ENCODE measurements around the gene AATK. TPM values are rescaled to one million over a fixed set of nuclear protein-coding genes. Genes with fewer than 3 reads are reported as not detected.

Gene AATK
- total RNA-seq, 1 experiment from 2014 or later = not detected

- BruUV-seq (replicated peaks) = no TSS peak
- intact Hi-C loops (cut with micrococcal nuclease; ENCODE audit: unreplicated experiment) = no loop called here
- no peak for DNase-seq
- no peak overlapping the region for H3K4me3 Mint-ChIP-seq (ENCODE audit: low read depth, unreplicated experiment)
- peaks cover 10% of the 10 kb centered on the region for H3K36me3 Mint-ChIP-seq (ENCODE audit: insufficient read depth, unreplicated experiment)
- H3K4me1 Mint-ChIP-seq (ENCODE audit: low read depth, unreplicated experiment) = no peaks in the 10 kb centered on the region
- peaks cover 2% of the 10 kb centered on the region for H3K27me3 Mint-ChIP-seq (ENCODE audit: unreplicated experiment)
- no peaks in the 10 kb centered on the region for H3K9me3 Mint-ChIP-seq (ENCODE audit: low read depth, unreplicated experiment)
- TF ChIP-seq CTCF (IDR thresholded peaks at IDR 0.05; ENCODE audit: unreplicated experiment) = no peak
- CTCF ChIA-PET = interaction anchor here (1.0 kb wide), 1 partner anchor 12 kb away, joined by 3 read pairs; no protein-coding TSS in a partner anchor
- no peak overlapping the region for H3K27ac Mint-ChIP-seq (ENCODE audit: unreplicated experiment)
Measured at GRCh38 chr17:81190591-81190990, 24.6 kb upstream of the AATK start.

- DNase-seq = no peak
- Mint-ChIP-seq H3K36me3 (ENCODE audit: insufficient read depth, unreplicated experiment) (peaks cover 10% of the 10 kb centered on the region), H3K9me3 (ENCODE audit: low read depth, unreplicated experiment) (no peaks in the 10 kb centered on the region), H3K4me3 (ENCODE audit: low read depth, unreplicated experiment) (no peak overlapping the region), H3K27ac (ENCODE audit: unreplicated experiment) (no peak overlapping the region), H3K4me1 (ENCODE audit: low read depth, unreplicated experiment) (no peaks in the 10 kb centered on the region), H3K27me3 (ENCODE audit: unreplicated experiment) (peaks cover 9% of the 10 kb centered on the region)
- intact Hi-C loops (cut with micrococcal nuclease; ENCODE audit: unreplicated experiment) = no loop called here
- CTCF ChIA-PET = interaction anchor here (1.0 to 1.2 kb wide), 2 partner anchors 11 to 33 kb away, joined by 3 read pairs; partner anchors contain the start of gene CEP131
- BruUV-seq (replicated peaks) = no TSS peak
- no peak for TF ChIP-seq CTCF (IDR thresholded peaks at IDR 0.05; ENCODE audit: unreplicated experiment)
Measured at GRCh38 chr17:81189670-81190530, 23.9 kb upstream of the AATK start.

- CTCF ChIA-PET = interaction anchor here (1.2 kb wide), 1 partner anchor 34 kb away, joined by 3 read pairs; the partner anchor contains the start of gene CEP131
- Mint-ChIP-seq H3K9me3 (ENCODE audit: low read depth, unreplicated experiment) (no peaks in the 10 kb centered on the region), H3K27ac (ENCODE audit: unreplicated experiment) (no peak overlapping the region), H3K36me3 (ENCODE audit: insufficient read depth, unreplicated experiment) (peaks cover 16% of the 10 kb centered on the region), H3K4me1 (ENCODE audit: low read depth, unreplicated experiment) (no peaks in the 10 kb centered on the region), H3K4me3 (ENCODE audit: low read depth, unreplicated experiment) (no peak overlapping the region), H3K27me3 (ENCODE audit: unreplicated experiment) (peaks cover 18% of the 10 kb centered on the region)
- DNase-seq = no peak
- intact Hi-C loops (cut with micrococcal nuclease; ENCODE audit: unreplicated experiment) = no loop called here
- TF ChIP-seq CTCF (IDR thresholded peaks at IDR 0.05; ENCODE audit: unreplicated experiment) = no peak
- BruUV-seq (replicated peaks) = no TSS peak
Measured at GRCh38 chr17:81189016-81189415, 23.0 kb upstream of the AATK start.

GRCh38 chr17:81188491-81188840 lies 22.4 kb upstream of the AATK start:
- peaks cover 22% of the 10 kb centered on the region for H3K36me3 Mint-ChIP-seq (ENCODE audit: insufficient read depth, unreplicated experiment)
- CTCF ChIA-PET = no interaction called here
- H3K27me3 Mint-ChIP-seq (ENCODE audit: unreplicated experiment) = peaks cover 23% of the 10 kb centered on the region
- TF ChIP-seq CTCF (IDR thresholded peaks at IDR 0.05; ENCODE audit: unreplicated experiment) = no peak
- H3K4me1 Mint-ChIP-seq (ENCODE audit: low read depth, unreplicated experiment) = no peaks in the 10 kb centered on the region
- no peak overlapping the region for H3K27ac Mint-ChIP-seq (ENCODE audit: unreplicated experiment)
- no peaks in the 10 kb centered on the region for H3K9me3 Mint-ChIP-seq (ENCODE audit: low read depth, unreplicated experiment)
- no peak for DNase-seq
- H3K4me3 Mint-ChIP-seq (ENCODE audit: low read depth, unreplicated experiment) = no peak overlapping the region
- intact Hi-C loops (cut with micrococcal nuclease; ENCODE audit: unreplicated experiment) = no loop called here
- BruUV-seq (replicated peaks) = no TSS peak
